A204.1 (cell line): ENCODE measurements around the gene APOB.

Experiments used
- FAIRE-seq: peaks from 2 replicates; lab custom pipeline; 2012; peaks lifted over from hg19 to GRCh38; lab: Jason Lieb, UNC

APOB gene

DNA sequence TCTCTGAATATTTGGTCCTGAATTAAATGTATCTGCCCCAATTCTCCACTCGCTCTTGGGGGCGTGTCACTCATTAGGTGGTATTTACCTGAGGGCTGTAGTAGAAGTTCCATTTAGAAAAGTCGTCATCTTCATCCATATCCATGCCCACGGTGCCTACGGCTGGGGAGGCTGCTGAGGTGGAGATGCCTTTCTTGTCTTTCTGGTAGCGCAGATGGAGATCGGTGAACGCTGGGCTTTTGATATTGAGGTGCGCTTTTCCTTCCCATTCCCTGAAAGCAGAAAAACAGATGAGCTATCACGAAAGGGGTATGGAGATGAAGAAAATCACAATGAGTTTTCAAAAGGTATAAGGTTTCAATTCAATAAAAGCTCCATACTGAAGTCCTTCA lies 39.7 kb downstream of the APOB start:
- no peak for FAIRE-seq

DNA sequence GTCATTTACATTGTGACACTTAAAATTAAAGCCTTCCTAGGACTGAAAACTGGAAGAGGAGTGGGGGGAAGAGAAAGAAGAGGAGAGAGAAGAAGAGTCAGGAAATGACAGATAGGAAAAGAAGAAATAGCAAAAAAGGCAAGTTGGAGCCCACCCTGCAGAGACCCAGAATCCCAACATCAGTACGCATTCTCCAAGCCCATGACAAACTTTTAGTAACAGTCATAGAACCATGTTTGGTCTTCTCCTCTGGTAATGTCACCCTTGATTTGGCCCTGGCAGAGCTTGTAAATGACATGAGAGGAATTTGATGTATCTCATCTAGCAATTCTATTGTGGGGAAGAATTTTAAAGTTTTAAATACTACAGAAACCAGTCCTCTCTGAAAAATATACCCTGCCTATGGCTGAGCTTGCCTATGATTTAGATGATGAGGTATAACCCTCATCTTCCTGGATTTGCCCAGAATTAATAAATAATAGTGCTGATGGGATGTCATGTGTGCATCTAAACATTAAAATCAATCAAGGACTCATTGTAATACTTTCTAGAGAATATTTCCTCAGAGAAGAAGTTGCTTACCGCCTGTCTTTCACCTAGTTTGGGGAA lies 40.2 kb downstream of the APOB start:
- FAIRE-seq, result no peak

DNA sequence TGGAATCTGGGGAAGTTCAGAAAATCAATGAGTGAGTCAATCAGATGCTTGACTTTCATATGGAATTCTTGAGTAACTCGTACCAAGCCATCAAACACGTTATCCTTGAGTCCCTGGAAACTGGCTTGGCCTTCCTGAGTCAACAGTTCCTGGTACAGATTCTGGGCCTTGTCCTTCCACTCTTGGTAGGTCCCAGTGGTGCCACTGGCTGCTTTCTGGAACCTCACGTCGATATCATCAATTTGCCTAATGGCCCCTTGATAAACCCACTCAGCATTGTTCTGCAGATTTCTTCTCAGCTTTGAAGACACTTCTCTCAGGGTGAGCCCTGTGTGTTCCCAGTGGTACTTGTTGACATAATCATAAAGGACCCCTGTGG lies 41.1 kb downstream of the APOB start:
- FAIRE-seq, result no peak

DNA sequence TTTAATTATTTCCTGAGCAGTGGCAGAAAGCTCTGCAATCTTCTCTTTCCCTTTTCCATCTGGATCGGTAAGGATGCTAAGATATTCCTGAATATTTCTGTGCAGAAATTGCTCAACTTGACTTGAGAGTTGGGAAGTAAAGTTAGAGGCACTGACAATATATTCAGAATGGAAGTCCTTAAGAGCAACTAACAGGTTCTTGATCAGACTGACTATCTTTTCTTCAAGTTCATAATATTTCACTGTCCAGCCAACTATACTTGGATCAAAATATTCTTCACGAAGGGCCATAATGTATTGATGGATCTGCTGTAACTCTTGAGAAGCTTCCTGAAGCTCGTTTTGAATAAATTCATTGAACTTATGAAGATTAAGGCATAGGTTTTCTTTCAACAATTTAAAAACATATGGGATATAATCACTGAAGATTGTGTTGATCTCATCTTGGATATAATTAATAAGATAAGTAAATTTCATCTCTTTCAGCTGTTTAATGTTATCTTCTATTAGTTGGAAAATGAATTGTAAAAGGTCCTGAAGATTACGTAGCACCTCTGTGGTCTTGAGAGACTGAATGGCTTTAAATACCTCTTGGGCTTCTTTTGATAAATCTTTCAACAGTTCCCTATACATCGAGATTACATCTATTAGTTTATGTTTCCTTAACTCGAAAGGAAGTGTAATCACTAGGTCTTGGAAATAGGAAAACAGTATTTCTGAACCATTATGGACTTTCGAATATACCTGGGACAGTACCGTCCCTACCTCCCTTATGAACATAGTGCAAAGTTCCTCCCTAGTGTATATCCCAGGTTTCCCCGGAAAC lies 41.7 kb downstream of the APOB start:
- FAIRE-seq, result no peak

DNA sequence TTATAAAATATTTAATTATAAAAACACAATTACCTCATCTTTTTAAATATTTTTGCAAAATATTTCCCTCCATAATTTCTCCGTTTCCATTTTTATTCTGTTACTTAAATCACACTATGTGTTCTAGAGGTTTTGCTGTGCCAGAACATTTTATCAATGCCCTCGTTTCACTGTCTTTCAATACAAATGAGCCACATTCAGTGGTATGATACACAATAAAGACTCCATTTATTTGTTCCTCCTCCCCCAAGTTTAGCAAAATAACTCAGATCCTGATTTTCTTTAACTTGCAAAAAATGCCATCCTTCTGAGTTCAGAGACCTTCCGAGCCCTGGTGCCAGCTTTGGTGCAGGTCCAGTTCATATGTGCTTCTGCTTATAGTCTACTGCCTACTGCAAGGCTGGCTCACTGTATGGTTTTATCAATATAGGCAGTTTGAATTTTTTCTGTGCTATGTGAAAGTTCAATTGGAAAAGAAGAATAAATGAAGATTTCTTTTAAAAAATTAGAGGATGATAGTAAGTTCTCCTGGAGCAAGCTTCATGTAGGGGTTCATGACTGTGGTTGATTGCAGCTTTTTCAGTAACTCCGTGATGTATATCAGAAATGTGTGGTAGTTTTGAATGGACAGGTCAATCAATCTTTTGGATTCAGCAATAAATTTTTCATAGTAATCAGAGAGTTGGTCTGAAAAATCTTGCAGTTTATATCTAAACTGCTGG lies 42.5 kb downstream of the APOB start:
- FAIRE-seq, result no peak

DNA sequence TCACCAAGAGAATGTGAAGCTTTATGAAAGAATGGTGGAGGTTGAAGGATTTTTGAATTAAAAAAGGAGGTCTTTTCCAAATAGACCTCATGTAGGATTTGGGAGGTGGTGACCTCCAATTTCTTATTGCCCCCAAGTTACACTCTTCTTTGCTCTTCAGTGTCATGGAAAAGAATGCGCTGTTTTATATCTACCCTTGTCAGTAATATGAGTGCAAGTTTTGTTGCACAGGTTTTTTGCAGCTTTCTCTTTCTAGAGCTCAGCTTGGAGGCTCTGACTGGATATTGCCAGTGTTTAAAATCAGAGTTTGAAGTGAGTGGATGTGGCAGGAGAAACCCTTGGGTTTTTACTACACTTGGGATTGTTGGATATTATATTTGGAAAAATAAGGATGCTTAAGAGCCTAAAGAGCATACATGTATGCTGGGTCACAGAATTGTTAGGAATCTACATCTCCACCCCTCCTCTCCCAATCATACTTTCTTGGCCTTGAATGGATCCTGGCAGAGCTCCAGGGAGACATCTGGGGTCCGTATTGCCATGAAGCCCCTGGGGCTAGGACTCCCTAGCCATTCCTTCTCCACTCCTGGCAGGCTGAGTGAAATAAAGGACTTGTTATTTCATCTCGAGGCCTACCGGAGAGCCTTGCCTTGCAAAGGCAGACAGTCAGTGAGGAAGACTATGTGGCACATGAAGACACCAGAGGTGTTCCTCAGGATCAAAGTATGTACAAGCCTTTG lies 43.8 kb downstream of the APOB start:
- FAIRE-seq, result no peak

DNA sequence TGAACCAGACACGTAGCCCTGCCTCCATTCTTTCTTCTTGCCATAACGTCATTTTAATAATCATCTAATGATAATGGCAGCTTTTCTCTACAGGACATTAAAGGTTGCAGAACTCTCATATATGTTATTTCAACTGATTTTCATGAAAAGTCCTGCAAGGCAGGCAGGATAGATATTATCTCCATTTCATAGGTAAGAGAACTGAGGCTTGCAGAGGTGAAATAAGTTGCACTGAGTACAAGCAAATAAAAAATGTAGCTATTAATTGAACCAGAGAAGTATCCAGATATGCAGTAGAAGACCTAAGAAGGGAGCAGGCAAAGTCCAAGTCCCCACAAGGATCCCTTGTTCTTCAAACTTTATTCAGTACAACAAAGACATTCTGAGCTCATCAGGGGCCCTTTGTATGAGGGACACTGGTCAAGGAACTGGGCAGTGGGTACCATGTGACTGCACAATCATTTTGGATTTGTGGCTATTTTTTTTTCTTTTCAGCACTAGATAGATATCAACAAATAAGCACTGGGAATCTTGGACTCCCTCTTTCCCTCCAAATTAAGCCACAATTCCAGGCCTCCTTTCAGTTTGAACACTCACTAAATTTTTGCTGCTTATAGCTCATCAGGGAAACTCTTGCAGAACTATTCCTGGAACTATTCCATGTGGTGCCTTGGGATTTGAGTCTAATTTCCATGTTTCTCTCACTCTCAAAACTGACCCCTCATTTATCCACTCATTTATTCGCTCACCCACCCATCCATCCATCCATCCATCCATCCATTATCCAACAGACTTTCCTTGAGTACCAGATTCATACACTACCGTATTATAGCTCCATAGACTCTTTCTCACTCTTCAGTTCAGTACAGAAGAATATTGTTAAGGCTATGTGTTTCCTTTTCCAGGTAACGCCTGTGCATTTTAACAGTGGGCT lies 44.6 kb downstream of the APOB start:
- no peak for FAIRE-seq

DNA sequence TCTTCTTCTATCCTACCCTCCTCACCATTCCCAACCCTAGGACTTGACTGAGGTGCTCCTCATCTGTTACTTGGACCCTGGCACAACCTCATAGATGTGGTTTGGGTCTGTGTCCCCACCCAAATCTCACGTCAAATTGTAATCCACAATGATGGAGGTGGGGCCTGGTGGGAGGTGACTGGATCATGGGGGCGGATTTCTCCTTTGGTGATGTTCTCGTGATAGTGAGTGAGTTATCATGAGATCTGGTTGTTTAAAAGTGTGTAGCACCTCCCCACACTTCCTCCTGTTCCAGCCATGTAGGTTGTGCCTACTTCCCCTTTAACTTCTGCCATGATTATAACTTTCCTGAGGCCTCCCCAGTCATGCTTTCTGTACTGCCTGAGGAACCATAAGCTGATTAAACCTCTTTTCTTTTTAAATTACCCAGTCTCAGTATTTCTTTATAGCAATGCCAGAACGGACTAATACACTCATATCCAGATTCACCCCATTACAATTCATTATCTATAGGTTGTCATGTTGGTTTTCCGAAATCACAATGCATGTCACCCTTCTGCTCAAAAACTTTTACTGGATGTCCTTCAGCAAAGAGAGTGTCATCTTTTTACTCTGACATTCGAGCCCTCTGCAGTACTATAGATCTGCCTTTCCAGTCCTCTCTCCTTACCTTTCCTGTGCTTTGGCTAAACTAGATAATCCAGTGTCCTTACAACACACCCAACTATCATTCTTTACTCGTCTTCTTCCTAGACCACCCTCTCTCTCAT lies 45.7 kb downstream of the APOB start:
- no peak for FAIRE-seq

DNA sequence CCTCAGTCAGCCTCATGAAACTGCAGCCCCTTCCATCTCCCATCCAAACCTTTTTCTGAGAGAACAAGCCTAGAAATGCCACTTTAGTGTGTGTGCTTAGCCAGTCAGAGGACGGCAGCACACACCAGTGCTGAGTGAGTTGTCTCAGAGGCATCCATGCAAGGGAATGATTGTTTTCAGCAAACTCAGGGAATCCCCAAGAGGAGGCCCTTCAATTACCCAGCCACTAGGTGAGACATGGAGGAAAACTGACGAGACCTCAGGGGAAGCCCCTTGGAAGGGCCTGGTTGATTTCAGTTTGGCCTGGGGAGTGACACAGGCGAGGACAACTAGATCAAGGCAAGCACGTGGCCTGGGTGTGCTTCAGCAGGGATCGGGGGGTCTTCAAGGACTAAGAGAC lies 49.7 kb downstream of the APOB start:
- FAIRE-seq, result no peak

DNA sequence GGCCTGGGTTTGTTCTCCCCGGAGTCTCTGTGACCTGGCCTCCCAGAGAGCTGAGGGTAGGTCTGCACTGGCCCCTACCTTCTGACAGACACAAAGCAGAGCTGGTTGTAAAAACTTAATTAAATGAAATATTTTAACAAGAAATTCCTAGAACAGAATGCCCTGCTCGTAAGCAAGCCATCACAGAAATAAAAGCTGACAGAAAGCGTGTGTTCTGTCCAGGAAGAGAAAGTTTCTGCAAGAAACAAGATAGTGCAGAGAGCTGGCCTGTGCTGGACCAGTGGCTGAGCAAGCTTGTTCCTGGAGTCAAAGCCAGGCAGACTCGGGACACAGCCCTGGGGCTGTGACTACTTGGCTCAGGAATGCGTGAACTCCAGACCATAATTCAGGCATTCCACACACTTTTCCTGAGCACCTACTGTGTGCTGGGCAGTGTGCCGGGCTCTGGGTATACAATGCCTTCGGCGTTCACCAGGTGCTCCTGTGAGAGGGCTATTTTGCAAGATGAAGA lies 51.6 kb downstream of the APOB start:
- FAIRE-seq, result no peak

DNA sequence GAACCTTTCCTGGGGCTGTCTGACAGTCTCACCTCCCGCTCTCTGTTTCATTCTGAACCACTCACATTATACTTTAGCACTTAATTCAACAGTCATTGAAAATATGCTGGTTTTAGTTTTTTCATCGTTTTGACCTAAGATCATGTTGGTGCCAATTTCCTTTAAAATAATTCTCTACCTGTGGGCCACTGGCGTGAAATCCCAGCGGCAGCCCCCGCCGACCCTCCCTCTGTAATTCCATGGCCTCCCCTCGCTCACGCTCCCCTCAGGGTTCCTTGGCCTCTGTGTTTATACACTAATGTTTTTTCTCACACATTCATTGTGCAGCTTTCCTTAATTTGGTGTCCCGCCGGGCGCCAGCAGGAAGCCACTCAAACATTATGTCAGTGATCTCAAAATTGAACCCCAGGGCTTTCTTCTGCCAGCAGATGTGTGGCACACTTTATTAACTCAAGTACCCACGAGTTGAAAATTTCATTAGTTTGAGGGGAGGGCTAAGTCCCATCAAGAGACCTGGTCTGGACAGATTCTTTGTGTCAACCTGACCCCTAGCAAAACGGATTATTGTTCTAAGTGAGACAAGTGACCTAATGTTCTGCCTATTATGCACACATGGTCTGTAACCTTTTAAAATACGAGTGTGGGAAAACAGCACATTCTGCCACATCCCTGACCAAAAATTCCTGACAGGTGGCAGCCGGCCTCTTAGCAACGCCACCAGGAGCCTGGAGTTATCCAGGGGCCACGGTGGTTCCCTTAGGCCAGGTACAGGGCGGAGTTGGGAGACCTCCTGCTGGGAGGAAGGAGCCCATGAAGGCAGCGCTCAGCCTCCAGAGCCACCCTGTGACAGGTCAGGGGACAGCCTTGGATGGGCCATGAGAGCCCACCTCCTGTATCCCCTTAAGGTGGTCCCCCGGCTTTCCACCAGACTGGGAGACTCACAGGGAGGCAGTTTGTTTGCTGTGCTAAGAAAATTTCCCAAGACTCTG lies 53.1 kb downstream of the APOB start:
- no peak for FAIRE-seq

DNA sequence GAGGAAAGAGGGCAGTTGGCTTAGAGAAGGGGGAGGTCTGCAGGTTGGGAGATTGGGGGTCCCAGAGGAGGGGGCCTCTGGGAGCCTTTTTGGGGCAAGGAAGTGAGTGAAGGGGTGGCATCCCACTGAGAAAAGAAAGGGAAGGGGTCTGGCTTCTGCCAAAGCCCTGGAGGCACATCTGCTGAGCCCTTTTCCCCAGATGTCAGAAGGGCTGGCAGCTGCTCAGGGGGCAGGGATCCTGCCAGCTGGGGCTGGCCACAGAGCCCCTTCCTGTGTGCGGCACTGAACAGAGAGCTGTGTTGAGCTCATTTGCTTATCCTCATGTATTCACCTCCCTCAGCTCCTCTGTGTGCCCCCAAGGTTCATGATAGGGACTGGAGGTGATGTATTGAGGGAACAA lies 54.5 kb downstream of the APOB start:
- FAIRE-seq, result no peak

DNA sequence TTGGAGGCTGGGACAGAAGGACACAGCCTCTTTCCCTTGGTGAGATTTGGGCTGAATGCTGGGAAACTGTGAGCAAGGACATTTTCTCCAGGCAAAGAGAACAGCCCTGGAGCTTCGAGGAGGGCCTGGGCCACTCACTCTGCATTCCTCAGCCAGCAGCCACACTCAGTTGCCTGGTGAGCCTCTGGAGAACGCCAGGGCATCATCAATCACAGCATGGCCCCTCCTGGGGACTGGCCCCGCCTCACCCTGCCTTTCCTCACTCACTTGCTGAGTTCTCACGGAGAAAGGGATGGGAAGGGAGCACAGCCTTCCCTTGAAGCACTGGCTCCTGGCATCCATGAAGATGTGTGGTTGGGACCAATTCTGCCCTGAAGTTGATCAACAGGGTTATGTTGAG lies 55.0 kb downstream of the APOB start:
- FAIRE-seq, result no peak

DNA sequence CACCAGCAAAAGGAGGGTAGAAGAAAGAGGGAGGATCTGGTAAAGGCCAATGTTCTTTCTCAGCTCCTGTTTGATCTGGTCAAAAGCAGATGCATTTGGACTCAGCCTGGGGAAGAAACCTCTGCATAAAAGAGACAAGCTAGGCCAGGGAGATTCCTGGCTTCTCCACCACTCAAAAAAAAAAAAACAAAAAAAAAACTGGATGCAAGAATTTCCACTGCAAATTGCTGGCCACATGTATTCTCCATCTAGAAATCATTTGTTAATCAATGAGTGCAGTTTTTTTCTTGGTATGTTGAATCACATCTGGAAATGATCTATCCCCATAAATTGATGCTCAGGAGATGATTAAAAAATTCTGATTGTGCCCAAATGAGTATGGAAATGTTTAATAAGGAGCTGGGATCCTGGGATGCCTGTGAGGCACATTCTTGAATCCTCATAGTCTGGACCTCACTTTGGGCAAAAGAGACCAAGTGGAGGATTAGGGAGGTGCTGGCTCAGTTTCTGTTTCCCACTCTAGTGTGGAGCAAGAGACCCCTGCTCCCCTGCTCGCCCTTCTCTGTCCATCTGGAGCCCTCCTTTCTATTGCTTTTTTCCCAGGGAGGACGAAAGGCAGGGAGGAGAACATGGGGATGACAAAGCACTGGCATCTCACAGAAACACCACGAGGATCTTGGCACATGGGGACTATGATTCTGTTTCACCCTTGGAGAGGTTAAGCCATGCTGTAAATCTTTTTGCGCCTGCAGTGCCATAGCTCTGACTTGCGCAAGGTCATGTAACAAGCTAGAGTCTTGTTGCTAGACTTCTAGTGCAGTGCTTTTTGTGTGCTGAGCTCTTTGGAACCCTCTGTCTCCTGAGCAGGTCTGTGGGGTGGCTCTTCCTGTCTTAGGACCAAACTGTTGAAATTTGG lies 57.6 kb downstream of the APOB start:
- no peak for FAIRE-seq

DNA sequence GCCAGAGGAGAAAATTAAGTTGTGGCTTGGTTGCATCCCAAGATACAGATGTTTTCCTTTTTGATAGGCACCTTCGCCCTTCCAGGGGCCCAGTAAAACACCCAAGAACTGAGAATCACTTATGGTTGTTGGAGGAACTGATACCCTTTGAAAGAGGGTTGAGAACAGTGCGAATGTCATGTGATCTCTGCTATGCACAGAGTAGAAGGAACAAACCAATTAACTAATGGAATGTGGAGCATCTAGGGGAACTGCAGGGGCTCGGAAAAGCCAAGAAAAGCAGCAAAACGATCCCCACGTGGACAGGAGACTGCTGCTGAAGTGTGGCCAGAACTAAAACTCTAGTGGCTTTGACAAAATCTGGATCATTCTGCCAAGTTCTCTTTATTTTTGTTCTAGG lies 58.8 kb downstream of the APOB start:
- FAIRE-seq, result no peak

DNA sequence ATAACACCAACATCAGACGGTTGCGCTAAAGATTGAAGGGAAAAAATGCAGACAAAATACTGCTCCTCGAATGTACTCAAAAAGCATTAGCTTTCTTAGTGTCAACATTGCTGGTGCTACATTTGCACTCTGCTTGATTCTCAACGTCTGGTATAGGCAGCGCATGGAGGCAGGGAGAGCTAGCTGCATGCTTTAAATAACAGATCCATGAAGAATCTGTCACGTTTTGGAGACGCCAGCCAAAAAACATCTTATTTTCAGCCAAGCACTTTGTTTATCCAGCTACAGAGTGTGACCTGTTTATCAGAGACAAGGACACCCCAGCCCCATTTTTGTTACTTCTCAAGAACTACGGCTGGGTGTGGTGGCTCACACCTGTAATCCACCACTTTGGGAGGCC lies 59.5 kb downstream of the APOB start:
- no peak for FAIRE-seq

DNA sequence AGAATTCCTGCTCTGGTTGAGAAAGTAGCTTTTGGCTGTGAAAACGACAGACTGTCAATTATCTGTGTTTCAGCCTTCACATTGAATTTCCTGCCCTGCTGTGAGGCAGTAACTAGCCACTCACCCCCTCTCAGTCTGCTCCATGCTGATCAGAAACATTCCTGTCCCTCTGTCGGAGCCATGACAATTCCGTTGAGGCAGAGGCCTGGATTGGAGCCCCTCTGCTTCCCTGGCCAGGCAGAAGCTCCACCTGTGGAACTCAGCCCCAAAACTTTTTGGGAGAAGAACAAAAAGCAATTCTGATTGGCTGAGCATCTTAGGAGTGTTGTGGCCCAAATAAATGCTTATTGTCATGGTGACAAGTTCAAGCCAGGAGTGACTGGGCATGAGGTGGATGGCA lies 60.0 kb downstream of the APOB start:
- FAIRE-seq, result no peak

DNA sequence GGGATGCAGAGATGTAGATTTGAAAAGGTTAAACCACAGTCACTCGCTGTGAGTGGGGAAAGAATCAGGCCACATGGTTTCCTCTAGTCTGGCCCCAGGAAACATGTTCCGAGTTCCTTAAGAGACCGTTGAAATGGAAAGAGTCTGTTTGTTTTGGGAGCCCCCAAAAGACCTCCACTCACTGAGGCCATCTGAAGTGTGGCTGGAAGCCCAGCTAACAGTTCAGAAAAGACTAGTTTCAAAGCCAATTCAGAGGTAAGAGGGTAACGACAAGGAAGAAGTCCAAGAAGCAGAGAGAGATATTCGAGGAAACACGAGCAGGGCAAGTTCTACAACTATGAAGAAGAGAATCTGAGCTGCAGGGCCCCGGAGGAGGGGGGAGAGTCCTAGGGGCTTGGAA lies 61.0 kb downstream of the APOB start:
- FAIRE-seq, result no peak
